ENCODE measurements around the gene TTI1.

TTI1 gene

GRCh38 chr20:38033330-38034107 lies at the start of gene TTI1, which contains the start of gene RPRD1B:
TTI1 (minus strand) TSS chr20:38033456; CDS start chr20:38013816, 19,640 bp downstream.
RPRD1B (plus strand) TSS chr20:38033746; CDS start chr20:38033948, 202 bp downstream.
- peak; percentile 85 for DNase-seq (ENCODE audit: low read depth in 2 of 2)

GRCh38 chr20:38082894-38083293 lies 49.6 kb upstream of the TTI1 start:
- no peak for DNase-seq (ENCODE audit: low read depth in 2 of 2)

DNA sequence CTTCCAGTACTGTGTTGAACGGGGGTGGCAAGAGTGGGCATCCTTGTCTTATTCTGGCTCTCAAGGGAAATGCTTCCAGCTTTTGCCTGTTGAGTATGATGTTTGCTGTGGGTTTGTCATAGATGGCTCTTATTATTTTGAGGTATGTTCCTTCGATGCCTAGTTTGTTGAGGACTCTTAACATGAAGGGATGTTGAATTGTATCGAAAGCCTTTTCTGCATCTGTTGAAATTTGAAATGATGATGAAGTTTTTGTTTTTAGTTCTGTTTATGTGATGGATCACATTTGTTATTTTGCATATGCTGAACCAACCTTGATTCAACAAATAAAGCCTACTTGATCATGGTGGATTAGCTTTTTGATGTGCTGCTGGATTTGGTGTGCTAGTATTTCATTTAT lies 48.3 kb upstream of the TTI1 start:
- no peak for DNase-seq (ENCODE audit: low read depth in 2 of 2)

- no peak for DNase-seq (ENCODE audit: low read depth in 2 of 2)
These were observed 46.1 kb upstream of the TTI1 start for GRCh38 chr20:38079353-38079752.

DNA sequence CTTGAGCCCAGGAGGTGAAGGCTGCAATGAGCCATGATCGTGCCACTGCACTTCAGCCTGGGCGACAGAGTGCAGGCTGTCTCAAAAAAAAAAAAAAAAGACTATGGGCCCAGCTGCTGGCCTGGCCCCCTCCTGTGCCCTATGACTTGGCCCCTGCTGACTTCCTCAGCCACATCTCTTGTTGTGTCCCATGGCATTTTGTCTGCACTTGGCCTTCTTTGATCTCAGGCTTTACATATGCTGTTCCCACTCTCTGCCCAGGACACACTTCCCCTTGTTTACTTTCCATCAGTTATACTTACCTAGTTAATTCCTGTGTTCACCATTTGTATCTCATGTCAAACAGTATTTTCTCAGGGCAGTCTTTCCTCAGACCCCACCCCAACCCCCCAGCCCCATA lies 44.8 kb upstream of the TTI1 start:
- no peak for DNase-seq (ENCODE audit: low read depth in 2 of 2)

DNA sequence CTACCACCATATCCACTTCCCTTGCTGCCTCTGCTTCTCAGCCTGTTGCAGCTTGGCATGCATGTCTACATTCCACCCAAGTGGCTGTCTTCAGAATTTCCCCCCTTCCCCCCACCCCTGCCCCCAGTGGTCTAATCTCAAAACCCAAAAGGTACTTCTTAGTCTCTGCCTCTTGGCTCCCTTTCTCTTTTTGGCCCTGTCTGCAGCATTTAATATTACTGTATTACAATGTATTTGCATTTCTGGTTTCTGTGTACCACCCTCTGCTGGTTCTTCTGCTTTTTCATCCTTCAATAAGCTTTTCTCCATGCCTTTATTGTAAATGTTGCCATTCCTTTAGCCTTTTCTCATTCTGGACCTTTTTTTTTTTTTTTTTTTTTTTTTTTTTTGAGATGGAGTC lies 43.3 kb upstream of the TTI1 start:
- DNase-seq (ENCODE audit: low read depth in 2 of 2) = no peak

- DNase-seq (ENCODE audit: low read depth in 2 of 2) = no peak
These were observed 42.1 kb upstream of the TTI1 start for GRCh38 chr20:38075161-38075998.

GRCh38 chr20:38073307-38074071 lies 40.2 kb upstream of the TTI1 start:
- DNase-seq (ENCODE audit: low read depth in 2 of 2) = no peak

DNA sequence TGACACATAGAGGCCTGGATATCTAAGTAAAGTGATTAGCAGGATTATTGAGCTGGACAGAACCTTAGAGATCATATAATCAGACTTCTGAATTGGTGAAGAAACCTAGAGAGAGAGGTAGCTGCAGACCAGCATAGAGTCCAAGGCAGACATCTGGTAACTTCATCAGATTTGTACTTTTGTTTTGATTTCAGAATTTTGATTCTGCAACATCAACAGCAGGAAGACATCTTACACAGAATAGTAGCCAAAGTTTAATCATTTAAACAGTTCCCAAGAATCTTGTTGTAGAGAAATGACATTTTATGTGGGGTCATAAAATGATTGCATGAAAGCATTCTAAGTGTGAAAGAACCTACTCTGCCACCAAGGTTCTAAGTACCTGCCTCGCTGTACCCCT lies 39.6 kb upstream of the TTI1 start:
- no peak for DNase-seq (ENCODE audit: low read depth in 2 of 2)

GRCh38 chr20:38067717-38068365 lies 34.6 kb upstream of the TTI1 start:
- no peak for DNase-seq (ENCODE audit: low read depth in 2 of 2)

DNA sequence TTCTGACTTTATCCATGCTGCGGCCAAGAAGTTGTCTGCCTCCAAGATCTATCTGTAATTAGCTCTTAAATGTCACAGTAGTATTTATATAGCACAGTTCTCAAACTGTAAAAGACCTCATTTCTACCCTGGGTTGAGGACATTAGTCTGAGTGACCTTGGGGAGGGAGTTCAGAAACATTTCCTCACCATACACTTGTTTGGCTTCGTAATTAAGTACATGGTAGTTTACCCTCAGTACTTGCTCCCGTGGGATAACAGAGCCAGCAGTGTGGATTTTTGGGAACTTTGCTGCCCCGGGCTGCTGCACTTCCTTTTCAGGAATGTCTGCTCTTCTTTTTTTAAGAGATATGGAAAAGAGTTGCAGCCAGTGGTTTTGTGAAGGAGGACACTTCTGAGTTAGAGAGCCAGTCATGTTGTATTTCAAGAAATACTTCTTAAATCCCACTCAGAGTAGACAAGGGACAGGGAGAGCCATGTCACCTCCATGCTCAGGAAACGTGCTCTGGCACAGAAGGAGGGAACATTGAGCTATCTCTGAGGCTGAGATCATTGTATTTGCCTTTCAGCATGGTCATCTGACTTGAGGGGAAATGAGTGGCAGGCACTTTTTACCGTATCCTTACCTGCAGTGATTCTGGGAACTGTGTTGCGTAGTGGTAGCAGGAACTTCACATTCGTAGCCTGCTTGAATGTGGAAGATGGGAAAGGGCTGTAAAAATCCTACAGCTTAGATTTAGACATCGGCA lies 33.9 kb upstream of the TTI1 start:
- no peak for DNase-seq (ENCODE audit: low read depth in 2 of 2)

GRCh38 chr20:38065764-38066375 lies 32.6 kb upstream of the TTI1 start:
- DNase-seq (ENCODE audit: low read depth in 2 of 2) = no peak

DNA sequence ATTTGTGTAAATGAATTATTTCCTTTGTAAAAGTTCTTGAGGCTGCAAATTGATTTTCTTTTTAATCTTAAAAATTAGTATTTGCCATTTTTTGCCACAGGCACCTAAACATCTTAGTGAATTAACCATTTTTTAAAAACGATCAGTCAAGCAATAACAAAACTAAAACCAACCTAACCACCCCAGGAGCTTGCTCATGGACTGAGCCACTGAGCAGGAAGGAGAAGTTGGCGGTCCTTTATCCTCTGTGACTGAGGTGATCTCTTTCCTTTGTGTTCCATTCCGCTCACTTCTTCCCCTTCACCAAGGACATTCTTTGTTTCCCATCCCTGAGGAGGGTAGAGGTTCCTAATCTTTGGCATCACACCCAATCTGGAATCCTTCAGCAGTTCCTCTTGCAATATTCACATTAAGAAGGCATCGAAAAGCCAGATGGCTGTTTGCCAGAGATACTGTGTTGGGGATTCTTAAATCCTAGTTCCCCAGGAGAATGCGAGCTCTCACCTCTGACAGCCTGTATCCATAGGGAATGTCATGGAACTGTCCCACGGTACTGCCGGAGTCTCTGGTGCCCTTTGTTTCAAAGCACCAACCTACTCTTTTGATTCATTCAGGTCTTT lies 30.8 kb upstream of the TTI1 start:
- DNase-seq (ENCODE audit: low read depth in 2 of 2) = no peak

- no peak for DNase-seq (ENCODE audit: low read depth in 2 of 2)
These were observed 29.6 kb upstream of the TTI1 start for GRCh38 chr20:38062890-38063289.

DNA sequence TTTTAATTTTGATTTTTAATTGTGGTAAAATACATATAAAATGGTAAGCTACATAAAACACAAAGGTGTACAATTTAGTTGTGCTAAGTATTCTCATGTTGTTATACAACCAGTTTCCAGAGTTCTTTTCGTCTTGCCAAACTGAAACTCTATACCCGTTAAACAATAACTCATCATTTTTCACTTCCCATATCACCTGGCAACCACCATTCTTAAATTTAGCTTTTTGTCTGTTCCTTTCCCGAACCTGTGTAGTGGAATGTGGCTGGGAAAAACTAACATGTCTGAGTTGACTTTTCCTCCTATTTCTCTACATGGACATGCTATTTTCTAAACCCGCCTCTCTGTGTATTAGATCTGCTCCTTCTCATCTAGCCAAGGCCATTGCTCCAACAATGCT lies 27.9 kb upstream of the TTI1 start:
- DNase-seq (ENCODE audit: low read depth in 2 of 2) = no peak

- DNase-seq (ENCODE audit: low read depth in 2 of 2) = no peak
These were observed 27.3 kb upstream of the TTI1 start for GRCh38 chr20:38060536-38060935.

- no peak for DNase-seq (ENCODE audit: low read depth in 2 of 2)
These were observed 26.6 kb upstream of the TTI1 start for GRCh38 chr20:38059832-38060231.

DNA sequence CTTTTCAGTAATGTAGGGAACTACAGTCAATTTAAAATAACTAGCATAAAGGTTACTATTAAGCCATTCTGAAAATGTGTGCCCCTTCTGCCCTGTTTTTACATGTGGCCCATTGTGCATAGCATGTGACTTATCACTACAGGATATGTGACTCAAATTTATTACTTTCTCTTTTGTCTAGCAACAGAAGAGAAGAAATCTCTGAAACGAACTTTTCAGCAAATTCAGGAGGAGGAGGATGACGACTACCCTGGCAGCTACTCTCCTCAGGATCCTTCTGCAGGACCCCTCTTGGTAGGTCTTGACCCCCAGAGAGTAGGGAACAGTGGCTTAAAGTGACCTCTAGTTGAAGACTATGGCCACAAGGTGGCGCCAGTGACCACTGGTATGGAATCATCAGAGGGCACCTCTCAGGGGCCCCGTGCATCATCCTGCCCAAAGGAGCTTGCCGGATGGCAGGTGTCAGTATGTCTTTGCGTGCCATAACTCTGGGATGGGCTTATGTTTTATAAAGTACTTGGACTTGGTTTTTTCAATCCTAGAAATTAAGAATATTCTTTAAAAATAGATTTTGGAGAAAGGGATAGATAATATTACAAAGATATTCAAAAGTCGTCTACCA lies 24.2 kb upstream of the TTI1 start:
- peak; percentile 40 to 64 for DNase-seq (ENCODE audit: low read depth in 2 of 2)

- DNase-seq (ENCODE audit: low read depth in 2 of 2) = no peak
These were observed 22.6 kb upstream of the TTI1 start for GRCh38 chr20:38055848-38056247.

DNA sequence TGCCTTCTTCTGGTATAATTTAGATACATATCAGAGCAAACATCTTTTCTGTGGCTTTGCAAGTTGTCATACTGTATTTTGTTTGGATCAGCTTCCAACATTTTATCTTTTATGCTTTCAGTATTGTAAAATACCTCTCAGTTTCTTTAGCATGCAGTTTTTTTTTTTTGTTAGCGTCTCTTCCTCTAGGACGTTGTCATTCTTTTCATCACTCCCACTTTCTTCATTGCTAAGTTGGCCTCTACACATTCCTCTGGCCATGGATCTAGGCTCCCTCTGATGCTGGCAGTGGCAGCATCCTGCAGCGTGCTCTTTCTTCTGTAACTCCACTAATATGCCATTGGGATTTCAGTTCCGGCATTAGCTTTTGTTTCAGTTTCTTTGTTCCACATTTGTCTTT lies 22.0 kb upstream of the TTI1 start:
- DNase-seq (ENCODE audit: low read depth in 2 of 2) = no peak
